ENCODE results near the gene OTUD4. TPM values are rescaled to one million over a fixed set of nuclear protein-coding genes. Genes with fewer than 3 reads are reported as not detected.

Gene OTUD4
- total and polyA plus RNA-seq, 2 donors (not counting 3 experiments of a cell fraction or from before 2014, with no cell fraction given) = 12.6 to 40.9 TPM

- BruUV-seq (replicated peaks) = no TSS peak
- intact Hi-C loops (cut with micrococcal nuclease) = no loop called here
- no peak overlapping the region for H3K9ac ChIP-seq (replicated peaks; ENCODE audit: extremely low read depth, insufficient read depth, low read length)
- TF ChIP-seq MYC (IDR thresholded peaks at IDR 0.05; ENCODE audit: low read depth, low read length) (no peak), CTCF (IDR thresholded peaks at IDR 0.05; ENCODE audit: extremely low read depth in 1 of 2, insufficient read depth in 1 of 2, low read depth in 1 of 2, low read length in 2 of 2) (no peak), MAX (IDR thresholded peaks at IDR 0.05; ENCODE audit: insufficient read depth, insufficient read length) (no peak), POLR2A (IDR thresholded peaks at IDR 0.05; ENCODE audit: low read depth, low read length) (no peak), FOS (IDR thresholded peaks at IDR 0.05; ENCODE audit: borderline replicate concordance, insufficient read depth, low read length) (no peak), EZH2 (IDR thresholded peaks at IDR 0.05; ENCODE audit: borderline replicate concordance, low read depth, low read length, severe bottlenecking) (no peak), JUN (IDR thresholded peaks at IDR 0.05; ENCODE audit: borderline replicate concordance, insufficient read depth, insufficient read length, low read depth) (no peak), POLR2AphosphoS5 (IDR thresholded peaks at IDR 0.05; ENCODE audit: insufficient read depth, low read depth, low read length) (no peak), GATA2 (IDR thresholded peaks at IDR 0.05; ENCODE audit: insufficient read depth, insufficient read length, low read depth, low read length) (no peak)
- H3K4me3 ChIP-seq (replicated peaks in 1 of 3; ENCODE audit: insufficient read depth in 1 of 3, low read depth in 1 of 3, low read length in 3 of 3) = no peak overlapping the region
- H3K27ac ChIP-seq (ENCODE audit: insufficient read depth, low read depth, low read length) = no peak overlapping the region
- H3K9me3 ChIP-seq (replicated peaks; ENCODE audit: control insufficient read depth, insufficient read depth, low read length) = no peaks in the 10 kb centered on the region
- peaks cover 21% of the 10 kb centered on the region for H3K4me1 ChIP-seq (ENCODE audit: control insufficient read depth, extremely low read depth, insufficient read depth, low read length)
- H3K36me3 ChIP-seq (ENCODE audit: control insufficient read depth in 2 of 2, extremely low read depth in 1 of 2, insufficient read depth in 2 of 2, low read length in 2 of 2) = peaks cover 7 to 52% of the 10 kb centered on the region in 2 experiments
- FAIRE-seq = no peak
- dilution Hi-C loops (cut with MboI; ENCODE audit: extremely low pct_ligation_motif_present, low sequenced_read_pairs) = no loop called here
- H3K27me3 ChIP-seq (ENCODE audit: control insufficient read depth in 2 of 2, insufficient read depth in 2 of 2, low read length in 2 of 2) = no peaks in the 10 kb centered on the region
- H2AFZ ChIP-seq (ENCODE audit: low read depth, low read length) = no peak overlapping the region
- DNase-seq (ENCODE audit: low read depth, low spot score) = no peak
- H3K79me2 ChIP-seq (ENCODE audit: control insufficient read depth, insufficient read depth, low read length) = peaks cover 56% of the 10 kb centered on the region
- no peak overlapping the region for H3K4me2 ChIP-seq (ENCODE audit: insufficient read depth, low read length)
- CTCF ChIA-PET = no interaction called here
- H3K9me1 ChIP-seq (replicated peaks; ENCODE audit: control insufficient read depth, extremely low read depth, insufficient read depth, low read length) = no peaks in the 10 kb centered on the region
- H4K20me1 ChIP-seq (replicated peaks; ENCODE audit: control insufficient read depth, extremely low read depth, insufficient read depth, low read length) = peaks cover 4% of the 10 kb centered on the region
- POLR2A ChIA-PET = no interaction called here
Observed at GRCh38 chr4:145108128-145108527, 72.3 kb downstream of the OTUD4 start.

Data from endothelial cell of umbilical vein (primary cell).